PC-9 (cell line): ENCODE measurements around the gene CDK5. TPM values are rescaled to one million over a fixed set of nuclear protein-coding genes. Genes with fewer than 3 reads are reported as not detected.
A peak's percentile ranks its signal among the peaks of the same experiment; 100 is the strongest.

Experiments used
- BruUV-seq: library from RNA; stranded (reverse); fragments of 400-500 nt; replicated peaks from 2 replicates; lab custom pipeline; 2021; lab: Mats Ljungman, UMichigan
- CTCF ChIA-PET: fragments of 300-600 bp; sonication (Branson Sonifier 250); formaldehyde crosslinking; loops from one replicate; lab custom pipeline; 2022; ENCODE audit warnings: antibody characterized with exemption; lab: Charles Lee
- POLR2A ChIA-PET: fragments of 300-600 bp; sonication (Branson Sonifier 250); formaldehyde crosslinking; loops from one replicate; lab custom pipeline; 2022; ENCODE audit warnings: antibody characterized with exemption; ENCODE audit not compliant: unreplicated experiment; lab: Charles Lee
- DNase-seq, 2 experiments: peaks; one replicate each; pipeline versions ENCODE4 v3.0.0 to v3.0.0-alpha.2; 2015 to 2022; ENCODE audit warnings: mixed read lengths in 1 of 2
- H2AFZ ChIP-seq: fragments of 200-600 bp; sonication (generic); 2 replicates; pipeline ENCODE4 v1.8.1; 2017; ENCODE audit warnings: antibody characterized with exemption
- H3F3A ChIP-seq: fragments of 200-600 bp; sonication (generic); 2 replicates; pipeline ENCODE4 v1.8.1; 2017; ENCODE audit warnings: antibody characterized with exemption, mild to moderate bottlenecking, low read depth; ENCODE audit not compliant: insufficient read depth
- H3K27ac ChIP-seq: fragments of 200-600 bp; sonication (generic); 2 replicates; pipeline ENCODE4 v1.6.1; 2016; ENCODE audit warnings: mixed run types
- H3K27me3 ChIP-seq: fragments of 200-600 bp; sonication (generic); 2 replicates; pipeline ENCODE4 v1.6.1; 2016; ENCODE audit warnings: low read depth, mixed run types; ENCODE audit not compliant: insufficient read depth
- H3K36me3 ChIP-seq: fragments of 200-600 bp; sonication (generic); 2 replicates; pipeline ENCODE4 v1.6.1; 2016; ENCODE audit warnings: low read depth, mixed run types
- H3K4me1 ChIP-seq: fragments of 200-600 bp; sonication (generic); replicated peaks from 2 replicates; pipeline ENCODE4 v1.6.1; 2016; ENCODE audit warnings: mixed run types; ENCODE audit not compliant: insufficient read depth
- H3K4me2 ChIP-seq: fragments of 200-600 bp; sonication (generic); 2 replicates; pipeline ENCODE4 v1.6.1; 2017; ENCODE audit warnings: mixed run types
- H3K4me3 ChIP-seq: fragments of 200-600 bp; sonication (generic); 2 replicates; pipeline ENCODE4 v1.6.1; 2016; ENCODE audit warnings: mixed run types
- H3K79me2 ChIP-seq: fragments of 200-600 bp; sonication (generic); 2 replicates; pipeline ENCODE4 v1.6.1; 2017; ENCODE audit warnings: low read depth, mixed run types
- H3K9me2 ChIP-seq: fragments of 200-600 bp; sonication (generic); 2 replicates; pipeline ENCODE4 v1.8.1; 2017; ENCODE audit warnings: mild to moderate bottlenecking; ENCODE audit not compliant: insufficient read depth
- H3K9me3 ChIP-seq: fragments of 200-600 bp; sonication (generic); 2 replicates; pipeline ENCODE4 v1.8.1; 2016; ENCODE audit warnings: low read depth; ENCODE audit not compliant: insufficient read depth
- H4K20me1 ChIP-seq: fragments of 200-600 bp; sonication (generic); 2 replicates; pipeline ENCODE4 v1.8.1; 2017; ENCODE audit not compliant: insufficient read depth
- CTCF ChIP-seq: fragments of 200-600 bp; sonication (generic); conservative IDR thresholded peaks from 2 replicates; pipeline ENCODE4 v1.6.1; 2017; ENCODE audit warnings: mixed run types, antibody characterized with exemption, mild to moderate bottlenecking, moderate library complexity
- EZH2 ChIP-seq: fragments of 200-600 bp; sonication (generic); IDR thresholded peaks from 2 replicates; pipeline ENCODE4 v1.8.0; 2017; ENCODE audit warnings: antibody characterized with exemption, low read depth
- intact Hi-C: fragments of 100-400 bp; cut with micrococcal nuclease; formaldehyde crosslinking; loops from one replicate; pipeline ENCODE4 v1.10.0; 2022; ENCODE audit not compliant: unreplicated experiment
- total RNA-seq: library from RNA; stranded (reverse); gene quantifications from 2 replicates; pipeline ENCODE4 v1.2.3, GENCODE V29; 2021

CDK5 gene
- total RNA-seq, 1 experiment from 2014 or later = 45.7 TPM

DNA sequence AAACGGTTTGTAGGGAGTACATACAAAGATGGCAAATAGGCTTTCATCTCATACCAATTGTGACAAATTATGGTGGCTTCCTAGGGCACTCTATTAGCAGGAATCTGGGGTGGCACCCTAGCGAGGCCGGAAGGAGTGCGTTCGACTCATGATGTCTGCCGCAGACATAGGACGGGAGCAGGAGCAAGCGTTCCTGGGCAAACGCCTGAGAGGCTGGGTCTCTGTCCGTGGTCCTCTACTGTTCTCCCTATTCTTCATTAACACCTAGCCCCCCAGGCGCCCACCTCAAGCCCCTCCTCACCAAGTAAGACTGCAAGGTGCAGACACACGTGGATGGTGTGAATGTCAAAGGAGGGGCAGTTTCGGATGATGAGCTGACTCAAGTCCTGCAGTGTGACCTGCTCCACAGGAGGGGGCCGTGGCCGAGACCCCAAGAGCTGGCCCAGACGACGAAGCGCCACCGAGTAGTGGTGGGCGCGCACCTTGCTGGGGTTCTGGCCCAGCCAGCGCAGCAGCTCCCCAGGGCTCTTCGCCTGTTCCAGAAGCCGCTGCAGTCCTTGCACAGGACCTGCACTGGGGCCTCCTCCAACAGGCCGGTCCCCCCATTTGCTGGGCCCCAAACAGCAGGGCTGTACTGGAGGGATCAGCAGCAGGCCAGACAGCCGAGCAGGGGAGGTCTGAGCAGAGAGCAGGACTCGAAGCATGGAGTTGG lies 21.7 kb upstream of the CDK5 start:
- intact Hi-C loops = no loop called here
- Histone ChIP-seq H2AFZ (no peak overlapping the region), H3K4me1 (peaks cover 26% of the 10 kb centered on the region), H3K79me2 (peaks cover 38% of the 10 kb centered on the region), H3K9me2 (no peaks in the 10 kb centered on the region), H3K9me3 (no peaks in the 10 kb centered on the region), H3K4me3 (peak overlapping the region; percentile 89), H4K20me1 (peaks cover 8% of the 10 kb centered on the region; the same call in 1 of the 2 replicates), H3K4me2 (peak overlapping the region; percentile 100), H3K27ac (no peak overlapping the region), H3K27me3 (no peaks in the 10 kb centered on the region), H3K36me3 (no peaks in the 10 kb centered on the region), H3F3A (peaks cover 65% of the 10 kb centered on the region)
- CTCF ChIA-PET = no interaction called here
- DNase-seq = no peak
- BruUV-seq = TSS peak; percentile 5
- no peak for TF ChIP-seq EZH2
- no peak for TF ChIP-seq CTCF
- POLR2A ChIA-PET = no interaction called here

GRCh38 chr7:151078233-151079040 lies 20.7 kb upstream of the CDK5 start:
- no TSS peak for BruUV-seq
- no peak for DNase-seq
- CTCF ChIA-PET = no interaction called here
- Histone ChIP-seq H3K4me1 (peaks cover 19% of the 10 kb centered on the region), H3F3A (peaks cover 58% of the 10 kb centered on the region), H3K9me2 (no peaks in the 10 kb centered on the region), H4K20me1 (peaks cover 8% of the 10 kb centered on the region; the same call in 1 of the 2 replicates), H2AFZ (no peak overlapping the region), H3K9me3 (no peaks in the 10 kb centered on the region), H3K27me3 (no peaks in the 10 kb centered on the region), H3K4me2 (no peak overlapping the region; the same call in 1 of the 2 replicates), H3K79me2 (peaks cover 38% of the 10 kb centered on the region), H3K4me3 (no peak overlapping the region), H3K27ac (no peak overlapping the region), H3K36me3 (no peaks in the 10 kb centered on the region)
- TF ChIP-seq CTCF = no peak
- no peak for TF ChIP-seq EZH2
- intact Hi-C loops = no loop called here
- POLR2A ChIA-PET = interaction anchor here (0.7 kb wide), 1 partner anchor 12 kb away, joined by 3 read pairs; no protein-coding TSS in a partner anchor

DNA sequence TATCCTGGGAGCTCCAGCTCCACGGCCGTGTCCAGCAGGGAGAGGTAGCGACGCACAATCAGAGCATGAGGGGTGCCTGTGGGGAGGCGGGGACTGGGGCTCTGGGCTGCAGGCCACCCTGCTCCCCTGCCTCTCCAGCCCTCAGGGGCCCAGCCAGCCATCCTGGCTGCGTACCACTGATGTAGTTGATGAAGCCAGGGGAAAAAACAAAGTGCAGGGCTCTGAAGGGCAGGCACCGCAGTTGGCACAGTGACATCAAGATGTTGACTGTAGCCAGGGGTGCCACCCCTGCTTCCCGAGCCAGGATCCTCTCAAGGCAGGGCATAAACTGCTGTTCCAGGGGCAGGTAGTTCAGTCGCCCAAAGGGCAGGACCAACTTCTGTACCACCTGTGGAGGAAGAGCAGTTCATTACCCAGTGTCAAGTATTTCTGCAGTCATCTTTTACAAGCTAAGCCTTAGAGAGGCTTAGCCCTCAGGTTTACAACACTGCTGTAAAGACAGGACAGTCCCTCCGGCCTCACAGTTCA lies 20.1 kb upstream of the CDK5 start:
- Histone ChIP-seq H3K9me2 (no peaks in the 10 kb centered on the region), H3K36me3 (no peaks in the 10 kb centered on the region), H3K79me2 (peaks cover 34% of the 10 kb centered on the region), H3K4me1 (peaks cover 19% of the 10 kb centered on the region), H2AFZ (no peak overlapping the region), H4K20me1 (peaks cover 8% of the 10 kb centered on the region; the same call in 1 of the 2 replicates), H3K9me3 (no peaks in the 10 kb centered on the region), H3K27me3 (no peaks in the 10 kb centered on the region), H3K4me3 (no peak overlapping the region), H3K4me2 (no peak overlapping the region), H3F3A (peaks cover 58% of the 10 kb centered on the region), H3K27ac (no peak overlapping the region)
- ChIA-PET POLR2A (interaction anchor here (0.7 kb wide), 1 partner anchor 12 kb away, joined by 3 read pairs; no protein-coding TSS in a partner anchor), CTCF (no interaction called here)
- BruUV-seq = no TSS peak
- DNase-seq = no peak
- intact Hi-C loops = no loop called here
- no peak for TF ChIP-seq EZH2
- no peak for TF ChIP-seq CTCF
